CD14-positive monocyte (primary cell): ENCODE data around the gene JOSD2. TPM values are rescaled to one million over a fixed set of nuclear protein-coding genes. Genes with fewer than 3 reads are reported as not detected.

Source experiments
- DNase-seq, 3 donors: peaks; one replicate each; pipeline ENCODE4 v3.0.0-alpha.2; 2011 to 2022
- H2AFZ ChIP-seq: 2 replicates; pipeline ENCODE4 v1.6.0; 2012; ENCODE audit warnings: mild to moderate bottlenecking, low read depth, low read length, inconsistent platforms; ENCODE audit not compliant: insufficient read depth, poor library complexity, severe bottlenecking
- H3K27ac ChIP-seq, 2 donors: 1 replicate in 1 of 2; 2 replicates in 1 of 2; pipeline ENCODE4 v1.5.1; 2012 to 2013; ENCODE audit warnings: low read length in 2 of 2, control low read depth in 1 of 2, inconsistent platforms in 1 of 2, low read depth in 1 of 2, mild to moderate bottlenecking in 1 of 2
- H3K27me3 ChIP-seq, 2 donors: one replicate each; pipeline versions ENCODE4 v1.6.0 to v1.6.1; 2011 to 2013; ENCODE audit warnings: low read length in 2 of 2; ENCODE audit not compliant: control insufficient read depth in 2 of 2, insufficient read depth in 2 of 2
- H3K36me3 ChIP-seq, 2 donors: replicated peaks in 1 of 2; 1 replicate in 1 of 2; 2 replicates in 1 of 2; pipeline versions ENCODE4 v1.5.1 to v1.6.1; 2012 to 2013; ENCODE audit warnings: low read length in 2 of 2, control low read depth in 1 of 2, inconsistent platforms in 1 of 2, mild to moderate bottlenecking in 1 of 2; ENCODE audit not compliant: insufficient read depth in 2 of 2, control insufficient read depth in 1 of 2
- H3K4me1 ChIP-seq, 2 donors: 1 replicate in 1 of 2; 2 replicates in 1 of 2; pipeline versions ENCODE4 v1.5.1 to v1.6.1; 2012 to 2013; ENCODE audit warnings: low read length in 2 of 2, control low read depth in 1 of 2, inconsistent platforms in 1 of 2, mild to moderate bottlenecking in 1 of 2, moderate library complexity in 1 of 2; ENCODE audit not compliant: insufficient read depth in 2 of 2, control insufficient read depth in 1 of 2
- H3K4me2 ChIP-seq: replicated peaks from 2 replicates; pipeline ENCODE3; 2012; ENCODE audit warnings: low read length, moderate library complexity, mild to moderate bottlenecking; ENCODE audit not compliant: poor library complexity, severe bottlenecking; ENCODE audit errors: extremely low read depth
- H3K4me3 ChIP-seq, 3 experiments: fragments of 200-600 bp in 1 of 3; sonication (generic) in 1 of 3; replicated peaks in 1 of 3; 1 replicate in 2 of 3; 2 replicates in 1 of 3; pipeline ENCODE4 v1.5.1; 2011 to 2013; ENCODE audit warnings: low read length in 3 of 3, mild to moderate bottlenecking in 3 of 3, control low read depth in 2 of 3, low read depth in 2 of 3, inconsistent platforms in 1 of 3, moderate library complexity in 1 of 3
- H3K79me2 ChIP-seq: 2 replicates; pipeline ENCODE4 v1.6.0; 2012; ENCODE audit warnings: mild to moderate bottlenecking, control low read depth, inconsistent platforms, low read length, moderate library complexity; ENCODE audit not compliant: insufficient read depth
- H3K9ac ChIP-seq: 2 replicates; pipeline ENCODE4 v1.6.0; 2017; ENCODE audit warnings: low read length, mild to moderate bottlenecking; ENCODE audit not compliant: insufficient read depth, poor library complexity, severe bottlenecking
- H3K9me3 ChIP-seq, 2 donors: replicated peaks in 1 of 2; 1 replicate in 1 of 2; 2 replicates in 1 of 2; pipeline versions ENCODE4 v1.5.1 to v1.6.1; 2012 to 2013; ENCODE audit warnings: low read length in 2 of 2, control low read depth in 1 of 2; ENCODE audit not compliant: control insufficient read depth in 1 of 2, insufficient read depth in 1 of 2
- H4K20me1 ChIP-seq: 2 replicates; pipeline ENCODE4 v1.6.0; 2012; ENCODE audit warnings: mild to moderate bottlenecking, low read length, control low read depth, moderate library complexity; ENCODE audit not compliant: insufficient read depth
- H3K27ac Mint-ChIP-seq, 7 donors: one replicate each; pipeline ENCODE4 v1.8.0; 2020; ENCODE audit warnings: mild to moderate bottlenecking in 7 of 7, mixed read lengths in 7 of 7, moderate library complexity in 6 of 7, inconsistent platforms in 2 of 7
- H3K27me3 Mint-ChIP-seq, 3 donors: one replicate each; pipeline ENCODE4 v1.8.0; 2021 to 2022; ENCODE audit warnings: low read depth in 3 of 3, mild to moderate bottlenecking in 3 of 3, mixed read lengths in 3 of 3, moderate library complexity in 3 of 3, inconsistent platforms in 1 of 3
- H3K36me3 Mint-ChIP-seq, 2 donors: one replicate each; pipeline ENCODE4 v1.8.0; 2020; ENCODE audit warnings: mixed read lengths in 2 of 2, inconsistent platforms in 1 of 2, mild to moderate bottlenecking in 1 of 2
- H3K4me1 Mint-ChIP-seq: one replicate; pipeline ENCODE4 v1.8.0; 2020; ENCODE audit warnings: mild to moderate bottlenecking, mixed read lengths
- H3K4me3 Mint-ChIP-seq, 2 donors: one replicate each; pipeline ENCODE4 v1.8.0; 2020; ENCODE audit warnings: mild to moderate bottlenecking in 2 of 2, mixed read lengths in 2 of 2, moderate library complexity in 1 of 2
- H3K9me3 Mint-ChIP-seq, 7 donors: one replicate each; pipeline ENCODE4 v1.8.0; 2020 to 2022; ENCODE audit warnings: mixed read lengths in 7 of 7, mild to moderate bottlenecking in 6 of 7, moderate library complexity in 6 of 7, inconsistent platforms in 2 of 7
- WGBS: methylation state at CpG from one replicate; pipeline ENCODE4 v1.1.5; 2013; ENCODE audit warnings: missing lambda C conversion rate; ENCODE audit not compliant: insufficient coverage; 5-methylcytosine and 5-hydroxymethylcytosine counted together
- intact Hi-C, 2 donors: fragments of 100-400 bp; cut with micrococcal nuclease; formaldehyde crosslinking; loops; one replicate each; pipeline versions ENCODE4 v1.15.0 to v1.15.1; 2023
- polyA plus RNA-seq, 3 donors: library from polyadenylated mRNA; depleted of rRNA in 1 of 3; unstranded in 2 of 3; stranded (reverse) in 1 of 3; fragments of 300-500 nt in 2 of 3; fragments of >200 nt in 1 of 3; fragmentation: Illumina TruSeq in 2 of 3; gene quantifications; 1 replicate in 2 of 3; 2 replicates in 1 of 3; pipeline ENCODE4 v1.2.3, GENCODE V29; 2012 to 2021
- TF ChIP-seq, protein P1 (sequence below): fragments of 200-600 bp; IDR thresholded peaks from one replicate; pipeline ENCODE4 v1.8.0; 2022; ENCODE audit warnings: antibody characterized with exemption, mild to moderate bottlenecking

The JOSD2 gene
- polyA plus RNA-seq, 3 donors, result 33.0 to 43.0 (median 37.2) TPM

DNA sequence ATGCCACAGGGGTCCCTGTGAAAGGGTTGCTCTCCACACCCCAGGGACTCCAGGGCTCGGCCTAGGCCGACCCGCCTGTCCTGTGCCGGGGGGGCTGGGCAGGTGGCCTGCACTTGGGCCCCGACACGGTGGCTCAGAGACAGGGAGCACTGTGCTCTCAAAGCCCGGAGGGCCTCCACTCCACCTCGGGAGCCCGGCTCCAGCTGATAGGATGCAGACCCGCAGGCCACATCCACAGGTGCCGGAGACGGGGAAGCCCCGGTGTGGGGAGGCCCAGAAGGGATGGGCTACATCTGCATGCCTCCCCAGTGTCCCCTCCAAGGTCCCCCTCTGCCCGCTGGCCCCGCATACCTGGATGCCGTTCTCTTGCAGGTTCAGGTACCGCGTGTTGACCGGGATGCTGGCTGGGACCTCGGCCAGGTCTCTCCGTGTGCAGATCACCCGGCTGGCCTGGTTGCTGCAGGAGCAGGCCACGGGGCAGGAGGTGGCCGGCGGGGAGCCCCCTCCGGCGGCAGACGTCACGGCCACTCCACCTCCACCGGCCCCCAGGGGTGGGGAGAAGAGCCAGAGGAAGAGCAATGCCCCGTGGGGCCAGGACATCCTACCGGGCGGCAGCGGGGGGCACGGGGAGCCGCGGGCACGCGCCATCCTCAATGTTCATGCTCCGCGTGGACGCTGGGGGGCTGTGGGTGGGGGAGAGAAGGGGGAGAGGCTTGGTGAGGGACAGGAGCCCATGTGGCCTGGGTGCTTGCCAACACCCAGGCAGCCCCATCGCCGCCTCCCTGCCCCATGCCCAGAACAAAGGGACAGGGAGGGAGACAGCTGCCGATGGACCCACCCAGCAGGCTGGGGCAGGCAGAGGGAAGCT, 37.4 kb upstream of the JOSD2 start:
- H3K36me3 ChIP-seq, result no peaks in the 10 kb centered on the region
- intact Hi-C loops, result no loop called here
- no peak overlapping the region for H3K4me2 ChIP-seq
- H3K27ac ChIP-seq, result no peak overlapping the region
- Mint-ChIP-seq H3K27ac (no peak overlapping the region), H3K9me3 (peaks cover 0 to 6% (median 3%) of the 10 kb centered on the region in 7 donors), H3K4me3 (no peak overlapping the region), H3K27me3 (peaks cover 28 to 34% (median 32%) of the 10 kb centered on the region in 3 donors), H3K4me1 (no peaks in the 10 kb centered on the region), H3K36me3 (no peaks in the 10 kb centered on the region)
- H3K9me3 ChIP-seq, result no peaks in the 10 kb centered on the region
- H2AFZ ChIP-seq, result no peak overlapping the region
- H4K20me1 ChIP-seq, result no peaks in the 10 kb centered on the region
- 88% methylated on average over 35 of the region's 45 CpGs for WGBS
- H3K9ac ChIP-seq, result no peak overlapping the region
- H3K4me3 ChIP-seq, result no peak overlapping the region
- no peaks in the 10 kb centered on the region for H3K79me2 ChIP-seq
- TF ChIP-seq, protein P1, sequence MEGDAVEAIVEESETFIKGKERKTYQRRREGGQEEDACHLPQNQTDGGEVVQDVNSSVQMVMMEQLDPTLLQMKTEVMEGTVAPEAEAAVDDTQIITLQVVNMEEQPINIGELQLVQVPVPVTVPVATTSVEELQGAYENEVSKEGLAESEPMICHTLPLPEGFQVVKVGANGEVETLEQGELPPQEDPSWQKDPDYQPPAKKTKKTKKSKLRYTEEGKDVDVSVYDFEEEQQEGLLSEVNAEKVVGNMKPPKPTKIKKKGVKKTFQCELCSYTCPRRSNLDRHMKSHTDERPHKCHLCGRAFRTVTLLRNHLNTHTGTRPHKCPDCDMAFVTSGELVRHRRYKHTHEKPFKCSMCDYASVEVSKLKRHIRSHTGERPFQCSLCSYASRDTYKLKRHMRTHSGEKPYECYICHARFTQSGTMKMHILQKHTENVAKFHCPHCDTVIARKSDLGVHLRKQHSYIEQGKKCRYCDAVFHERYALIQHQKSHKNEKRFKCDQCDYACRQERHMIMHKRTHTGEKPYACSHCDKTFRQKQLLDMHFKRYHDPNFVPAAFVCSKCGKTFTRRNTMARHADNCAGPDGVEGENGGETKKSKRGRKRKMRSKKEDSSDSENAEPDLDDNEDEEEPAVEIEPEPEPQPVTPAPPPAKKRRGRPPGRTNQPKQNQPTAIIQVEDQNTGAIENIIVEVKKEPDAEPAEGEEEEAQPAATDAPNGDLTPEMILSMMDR, result no peak
- no peaks in the 10 kb centered on the region for H3K4me1 ChIP-seq
- H3K27me3 ChIP-seq, result peaks cover 0 to 27% of the 10 kb centered on the region in 2 donors
- DNase-seq, result no peak

DNA sequence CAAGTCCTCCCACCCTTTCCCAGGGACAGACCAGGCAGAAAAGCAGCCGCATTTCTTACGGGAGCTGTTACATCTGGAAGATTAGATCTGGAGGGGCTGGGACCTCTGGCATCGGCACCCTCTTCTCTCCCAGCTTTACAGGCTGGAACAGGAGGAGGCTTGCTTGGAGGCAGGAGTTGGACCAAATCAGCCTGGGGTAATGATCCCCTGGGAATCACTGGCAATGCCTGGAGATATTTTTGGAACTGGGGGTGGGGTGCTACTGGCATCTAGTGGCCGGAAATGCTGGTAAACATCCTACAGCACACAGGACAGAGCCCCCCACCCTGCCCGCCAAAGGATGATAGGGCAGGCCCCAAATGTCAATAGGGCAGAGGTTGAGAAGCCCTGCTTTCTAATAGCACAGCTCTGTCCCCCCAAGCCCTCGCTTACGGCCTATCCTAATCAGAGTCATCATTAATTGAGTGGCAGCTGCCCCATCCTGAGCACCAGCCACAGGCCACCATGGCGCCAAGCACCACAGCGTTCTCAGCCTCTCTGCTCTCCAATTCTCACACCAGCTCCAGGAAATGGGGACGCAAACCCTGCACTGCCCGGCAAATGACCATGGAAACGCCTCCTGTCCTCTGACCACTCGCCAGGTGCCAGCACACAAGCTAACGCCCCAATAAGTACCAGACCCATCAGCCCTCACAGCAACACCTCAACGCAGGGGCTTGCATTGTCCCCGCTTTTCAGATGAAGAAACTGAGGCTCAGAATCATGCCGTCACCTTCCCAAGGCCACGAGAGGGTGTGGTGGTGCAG, 36.6 kb upstream of the JOSD2 start:
- no peaks in the 10 kb centered on the region for H4K20me1 ChIP-seq
- H3K79me2 ChIP-seq, result no peaks in the 10 kb centered on the region
- H2AFZ ChIP-seq, result no peak overlapping the region
- DNase-seq, result no peak
- 88% methylated on average over 13 of the region's 18 CpGs for WGBS
- H3K9me3 Mint-ChIP-seq, result peaks cover 0 to 3% (median 0%) of the 10 kb centered on the region in 7 donors
- no peaks in the 10 kb centered on the region for H3K36me3 Mint-ChIP-seq
- intact Hi-C loops, result no loop called here
- H3K9me3 ChIP-seq, result no peaks in the 10 kb centered on the region
- no peak overlapping the region for H3K4me2 ChIP-seq
- H3K27me3 Mint-ChIP-seq, result peaks cover 25 to 28% (median 28%) of the 10 kb centered on the region in 3 donors
- H3K4me3 ChIP-seq, result no peak overlapping the region
- no peaks in the 10 kb centered on the region for H3K4me1 Mint-ChIP-seq
- H3K9ac ChIP-seq, result no peak overlapping the region
- H3K36me3 ChIP-seq, result no peaks in the 10 kb centered on the region
- TF ChIP-seq, protein P1, result no peak
- H3K4me3 Mint-ChIP-seq, result no peak overlapping the region
- H3K27me3 ChIP-seq, result peaks cover 0 to 24% of the 10 kb centered on the region in 2 donors
- no peaks in the 10 kb centered on the region for H3K4me1 ChIP-seq
- no peak overlapping the region for H3K27ac ChIP-seq
- H3K27ac Mint-ChIP-seq, result no peak overlapping the region
